Measurements from ENCODE around the gene MAN1C1. TPM values are rescaled to one million over a fixed set of nuclear protein-coding genes. Genes with fewer than 3 reads are reported as not detected.

Gene MAN1C1
- polyA plus RNA-seq, 1 of the 3 experiments (the other 2 are of a cell fraction) = 0.20 TPM

DNA sequence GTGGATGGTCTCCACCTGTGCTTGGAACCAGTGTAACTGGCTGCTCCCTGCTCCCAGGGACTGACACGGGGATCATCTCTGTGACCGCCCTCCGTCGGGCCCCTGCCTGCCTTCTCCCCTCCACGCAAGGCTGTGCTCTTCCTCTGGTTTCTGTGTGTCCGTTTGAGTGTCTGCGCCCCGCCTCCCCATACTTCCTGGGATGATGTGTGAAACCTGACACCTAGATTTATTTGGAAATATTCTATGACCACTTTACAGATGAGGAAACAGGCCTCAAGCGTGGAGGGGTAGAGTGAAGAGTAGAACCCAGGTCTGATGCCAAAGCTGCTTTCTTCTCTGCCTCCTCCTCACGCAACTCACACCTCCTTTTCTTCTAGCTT lies 48.9 kb upstream of the MAN1C1 start:
- WGBS (ENCODE audit: low lambda C conversion rate) = 97% methylated on average over 6 of the region's 10 CpGs
- Histone ChIP-seq H3K4me3 (ENCODE audit: low read depth in 2 of 2, low read length in 1 of 2) (no peak overlapping the region), H3K4me1 (ENCODE audit: control insufficient read depth in 1 of 2, insufficient read depth in 2 of 2, low read depth in 1 of 2, low read length in 1 of 2) (peaks cover 0 to 11% of the 10 kb centered on the region in 2 experiments; a peak in 3 of 4 replicates), H3K36me3 (replicated peaks in 1 of 2; ENCODE audit: control insufficient read depth in 1 of 2, insufficient read depth in 2 of 2, low read length in 1 of 2) (peaks cover 0 to 4% of the 10 kb centered on the region in 2 experiments), H3K27me3 (ENCODE audit: insufficient read depth) (no peaks in the 10 kb centered on the region), H3K9me3 (no peaks in the 10 kb centered on the region), H3F3A (replicated peaks; ENCODE audit: insufficient read depth) (peaks cover 7% of the 10 kb centered on the region), H3K4me2 (no peak overlapping the region), H2AFZ (ENCODE audit: low read depth) (no peak overlapping the region), H3K9me2 (no peaks in the 10 kb centered on the region), H4K20me1 (ENCODE audit: insufficient read depth) (no peaks in the 10 kb centered on the region), H3K27ac (ENCODE audit: low read depth in 2 of 2, low read length in 1 of 2) (no peak overlapping the region), H3K79me2 (ENCODE audit: insufficient read depth) (no peaks in the 10 kb centered on the region), H3K9ac (no peak overlapping the region)
- POLR2A ChIA-PET = no interaction called here
- CTCF ChIA-PET = interaction anchor here (1.4 to 1.7 kb wide), 2 partner anchors 12 to 41 kb away, joined by 3 to 10 read pairs; no protein-coding TSS in a partner anchor
- TF ChIP-seq RAD21 (IDR thresholded peaks at IDR 0.05; ENCODE audit: low read length) (no peak), EP300 (IDR thresholded peaks at IDR 0.05; ENCODE audit: borderline replicate concordance in 1 of 2, low read depth in 1 of 2, low read length in 1 of 2) (no peak), JUND (IDR thresholded peaks at IDR 0.05) (no peak), ZBTB33 (IDR thresholded peaks at IDR 0.05; ENCODE audit: borderline replicate concordance, low read depth) (no peak), IRF3 (IDR thresholded peaks at IDR 0.05; ENCODE audit: low read depth, low read length) (no peak), TCF12 (IDR thresholded peaks at IDR 0.05) (no peak), NRF1 (IDR thresholded peaks at IDR 0.05; ENCODE audit: low read depth, low read length) (no peak), MAX (IDR thresholded peaks at IDR 0.05; ENCODE audit: low read depth) (no peak), PBX3 (IDR thresholded peaks at IDR 0.05) (no peak), RCOR1 (IDR thresholded peaks at IDR 0.05; ENCODE audit: low read length) (no peak)
- DNase-seq = no peak

- no peak overlapping the region for H2AFZ ChIP-seq (ENCODE audit: low read depth)
- ChIA-PET CTCF (interaction anchor here (1.4 kb wide), 1 partner anchor 13 kb away, joined by 3 read pairs; no protein-coding TSS in a partner anchor), POLR2A (no interaction called here)
- H3K9ac ChIP-seq = no peak overlapping the region
- H3F3A ChIP-seq (replicated peaks; ENCODE audit: insufficient read depth) = peaks cover 7% of the 10 kb centered on the region
- TF ChIP-seq RXRA (IDR thresholded peaks at IDR 0.05; ENCODE audit: borderline replicate concordance, low read depth) (no peak), GATA2 (CRISPR knock-in tag; IDR thresholded peaks at IDR 0.05) (no peak), CTCF (IDR thresholded peaks at IDR 0.05) (no peak), PBX3 (IDR thresholded peaks at IDR 0.05) (no peak), POLR2AphosphoS5 (IDR thresholded peaks at IDR 0.05; ENCODE audit: low read depth, low read length) (no peak), RCOR1 (IDR thresholded peaks at IDR 0.05; ENCODE audit: low read length) (no peak), FOSL2 (IDR thresholded peaks at IDR 0.05; ENCODE audit: borderline replicate concordance, low read depth) (no peak), FOXJ3 (CRISPR knock-in tag; IDR thresholded peaks at IDR 0.05) (no peak), SIN3A (IDR thresholded peaks at IDR 0.05; ENCODE audit: borderline replicate concordance, low read depth, low read length) (no peak), FOXM1 (IDR thresholded peaks at IDR 0.05; ENCODE audit: low read depth) (no peak), JUND (IDR thresholded peaks at IDR 0.05) (no peak), MAX (IDR thresholded peaks at IDR 0.05; ENCODE audit: low read depth) (no peak), SMC3 (IDR thresholded peaks at IDR 0.05; ENCODE audit: low read depth, low read length) (no peak)
- H3K27me3 ChIP-seq (ENCODE audit: insufficient read depth) = no peaks in the 10 kb centered on the region
- peaks cover 0 to 4% of the 10 kb centered on the region in 2 experiments for H3K36me3 ChIP-seq (replicated peaks in 1 of 2; ENCODE audit: control insufficient read depth in 1 of 2, insufficient read depth in 2 of 2, low read length in 1 of 2)
- H3K4me2 ChIP-seq = peak overlapping the region; percentile 26; the same call in 1 of the 2 replicates
- peak overlapping the region in 1 of 2 experiments; percentile 27; a peak in 1 of 4 replicates for H3K27ac ChIP-seq (ENCODE audit: low read depth in 2 of 2, low read length in 1 of 2)
- H3K79me2 ChIP-seq (ENCODE audit: insufficient read depth) = no peaks in the 10 kb centered on the region
- DNase-seq = no peak
- no peak overlapping the region for H3K4me3 ChIP-seq (ENCODE audit: low read depth in 2 of 2, low read length in 1 of 2)
- WGBS (ENCODE audit: low lambda C conversion rate) = 83% methylated on average over 18 of the region's 21 CpGs
- no peaks in the 10 kb centered on the region for H3K9me3 ChIP-seq
- H4K20me1 ChIP-seq (ENCODE audit: insufficient read depth) = no peaks in the 10 kb centered on the region
- peaks cover 0 to 11% of the 10 kb centered on the region in 2 experiments; a peak in 3 of 4 replicates for H3K4me1 ChIP-seq (ENCODE audit: control insufficient read depth in 1 of 2, insufficient read depth in 2 of 2, low read depth in 1 of 2, low read length in 1 of 2)
- H3K9me2 ChIP-seq = no peaks in the 10 kb centered on the region
Measured at GRCh38 chr1:25568090-25568833, 48.3 kb upstream of the MAN1C1 start.
